Fibroblast of lung (primary cell): ENCODE results near the gene PANK1.

Experiments used
- CTCF ChIP-seq, 2 donors: IDR thresholded peaks in 1 of 2; conservative IDR thresholded peaks in 1 of 2; 1 replicate in 1 of 2; 2 replicates in 1 of 2; pipeline ENCODE4 v1.5.1; 2011 to 2012; ENCODE audit warnings: low read length in 2 of 2, control low read depth in 1 of 2, inconsistent platforms in 1 of 2, low read depth in 1 of 2, mild to moderate bottlenecking in 1 of 2
- EZH2 ChIP-seq: IDR thresholded peaks from 2 replicates; pipeline ENCODE4 v1.5.1; 2012; ENCODE audit warnings: low read length, control low read depth, mild to moderate bottlenecking; ENCODE audit errors: missing control alignments

GRCh38 chr10:89655722-89656121 lies 10.7 kb upstream of the PANK1 start:
- TF ChIP-seq CTCF (conservative IDR thresholded peaks at IDR 0.05 in 1 of 2, IDR thresholded peaks at IDR 0.05 in 1 of 2; ENCODE audit: low read depth in 1 of 2, low read length in 2 of 2): no peak
- TF ChIP-seq EZH2: no peak
